Activated CD4-positive, alpha-beta T cell treated with anti-CD3 and anti-CD28 coated beads, Interleukin-2, amount 10 ng/mL, durations not matched to agents 7 days and 5 days (primary cell): ENCODE data around the gene ACER1. TPM values are rescaled to one million over a fixed set of nuclear protein-coding genes. Genes with fewer than 3 reads are reported as not detected.

ENCODE experiments used
- CTCF ChIA-PET: fragments of 350-600 bp; sonication (Branson Sonifier 250); formaldehyde crosslinking; loops from one replicate; lab custom pipeline; 2021; ENCODE audit warnings: antibody characterized with exemption; lab: Charles Lee
- POLR2A ChIA-PET: fragments of 350-600 bp; sonication (Branson Sonifier 250); formaldehyde crosslinking; loops from one replicate; lab custom pipeline; 2021; ENCODE audit warnings: antibody characterized with exemption; lab: Charles Lee
- DNase-seq: peaks from one replicate; pipeline ENCODE4 v3.0.0-alpha.2; 2020
- H3K27ac Mint-ChIP-seq: one replicate; pipeline ENCODE4 v1.8.0; 2021; ENCODE audit warnings: mild to moderate bottlenecking, moderate library complexity, mixed read lengths
- H3K27me3 Mint-ChIP-seq: one replicate; pipeline ENCODE4 v1.8.0; 2021; ENCODE audit warnings: mixed read lengths
- H3K36me3 Mint-ChIP-seq: one replicate; pipeline ENCODE4 v1.8.0; 2021; ENCODE audit warnings: low read depth, mixed read lengths
- H3K4me1 Mint-ChIP-seq: one replicate; pipeline ENCODE4 v1.8.0; 2021; ENCODE audit warnings: mixed read lengths
- H3K4me3 Mint-ChIP-seq: one replicate; pipeline ENCODE4 v1.8.0; 2021; ENCODE audit warnings: mild to moderate bottlenecking, moderate library complexity, mixed read lengths
- H3K9me3 Mint-ChIP-seq: one replicate; pipeline ENCODE4 v1.8.0; 2021; ENCODE audit warnings: mixed read lengths
- total RNA-seq, 2 experiments: library from RNA; stranded (reverse); gene quantifications; one replicate each; pipeline ENCODE4 v1.2.3, GENCODE V29; 2021

ACER1 gene
- total RNA-seq, 2 experiments from 2014 or later, result 0.81 to 0.82 TPM

- ChIA-PET POLR2A (no interaction called here), CTCF (no interaction called here)
- peaks cover 15% of the 10 kb centered on the region for H3K4me1 Mint-ChIP-seq
These were observed 63.2 kb downstream of the ACER1 start for GRCh38 chr19:6270076-6270745.

GRCh38 chr19:6269101-6269886 is 64.1 kb downstream of the ACER1 start:
- Mint-ChIP-seq H3K36me3 (peaks cover 15% of the 10 kb centered on the region), H3K4me3 (no peak overlapping the region), H3K9me3 (no peaks in the 10 kb centered on the region), H3K27me3 (no peaks in the 10 kb centered on the region), H3K27ac (no peak overlapping the region), H3K4me1 (peaks cover 15% of the 10 kb centered on the region)
- ChIA-PET POLR2A (no interaction called here), CTCF (no interaction called here)
- DNase-seq, result no peak

More at GRCh38 chr19:6270076-6270745, 63.2 kb downstream of the ACER1 start:
- H3K4me3 Mint-ChIP-seq, result no peak overlapping the region
- H3K36me3 Mint-ChIP-seq, result peaks cover 15% of the 10 kb centered on the region
- H3K9me3 Mint-ChIP-seq, result no peaks in the 10 kb centered on the region
- H3K27me3 Mint-ChIP-seq, result no peaks in the 10 kb centered on the region
- DNase-seq, result no peak
- no peak overlapping the region for H3K27ac Mint-ChIP-seq

GRCh38 chr19:6268382-6268771 is 65.0 kb downstream of the ACER1 start:
- DNase-seq, result no peak
- no peaks in the 10 kb centered on the region for H3K27me3 Mint-ChIP-seq
- H3K4me1 Mint-ChIP-seq, result peaks cover 12% of the 10 kb centered on the region
- ChIA-PET POLR2A (no interaction called here), CTCF (interaction anchor here (0.5 kb wide), 1 partner anchor 1531 kb away, joined by 3 read pairs; no protein-coding TSS in a partner anchor)
- H3K27ac Mint-ChIP-seq, result peak overlapping the region; percentile 48
- H3K36me3 Mint-ChIP-seq, result peaks cover 17% of the 10 kb centered on the region
- no peaks in the 10 kb centered on the region for H3K9me3 Mint-ChIP-seq
- no peak overlapping the region for H3K4me3 Mint-ChIP-seq

GRCh38 chr19:6267552-6268381 is 65.6 kb downstream of the ACER1 start:
- POLR2A ChIA-PET, result no interaction called here
- peak overlapping the region; percentile 48 for H3K27ac Mint-ChIP-seq
- CTCF ChIA-PET, result interaction anchor here (0.5 to 1.6 kb wide), 2 partner anchors 8 to 1532 kb away, joined by 3 to 4 read pairs; no protein-coding TSS in a partner anchor
- no peaks in the 10 kb centered on the region for H3K27me3 Mint-ChIP-seq
- H3K4me1 Mint-ChIP-seq, result peaks cover 12% of the 10 kb centered on the region
- H3K9me3 Mint-ChIP-seq, result no peaks in the 10 kb centered on the region
- peaks cover 19% of the 10 kb centered on the region for H3K36me3 Mint-ChIP-seq
- H3K4me3 Mint-ChIP-seq, result no peak overlapping the region
- DNase-seq, result no peak

- no peak for DNase-seq
- no peak overlapping the region for H3K27ac Mint-ChIP-seq
- CTCF ChIA-PET, result no interaction called here
- no peak overlapping the region for H3K4me3 Mint-ChIP-seq
- H3K9me3 Mint-ChIP-seq, result no peaks in the 10 kb centered on the region
- H3K36me3 Mint-ChIP-seq, result peaks cover 22% of the 10 kb centered on the region
- peaks cover 15% of the 10 kb centered on the region for H3K4me1 Mint-ChIP-seq
- POLR2A ChIA-PET, result interaction anchor here (0.7 kb wide), 1 partner anchor 25 kb away, joined by 7 read pairs; no protein-coding TSS in a partner anchor
- no peaks in the 10 kb centered on the region for H3K27me3 Mint-ChIP-seq
These were observed 68.6 kb downstream of the ACER1 start for GRCh38 chr19:6264803-6265202.

- Mint-ChIP-seq H3K4me3 (no peak overlapping the region), H3K27ac (no peak overlapping the region), H3K36me3 (peaks cover 23% of the 10 kb centered on the region), H3K4me1 (peaks cover 15% of the 10 kb centered on the region), H3K9me3 (no peaks in the 10 kb centered on the region), H3K27me3 (no peaks in the 10 kb centered on the region)
- ChIA-PET POLR2A (no interaction called here), CTCF (interaction anchor here (0.7 kb wide), 1 partner anchor 104 kb away, joined by 3 read pairs; no protein-coding TSS in a partner anchor)
- DNase-seq, result no peak
These were observed 69.5 kb downstream of the ACER1 start for GRCh38 chr19:6263735-6264444.

- no peak overlapping the region for H3K27ac Mint-ChIP-seq
- H3K27me3 Mint-ChIP-seq, result no peaks in the 10 kb centered on the region
- DNase-seq, result no peak
- no peak overlapping the region for H3K4me3 Mint-ChIP-seq
- H3K36me3 Mint-ChIP-seq, result peaks cover 19% of the 10 kb centered on the region
- POLR2A ChIA-PET, result no interaction called here
- H3K4me1 Mint-ChIP-seq, result peaks cover 15% of the 10 kb centered on the region
- H3K9me3 Mint-ChIP-seq, result no peaks in the 10 kb centered on the region
- CTCF ChIA-PET, result interaction anchor here (0.6 to 0.7 kb wide), 2 partner anchors 103 to 181 kb away, joined by 3 read pairs; no protein-coding TSS in a partner anchor
These were observed 70.1 kb downstream of the ACER1 start for GRCh38 chr19:6263306-6263705.

- POLR2A ChIA-PET, result no interaction called here
- peak overlapping the region; percentile 72 for H3K27ac Mint-ChIP-seq
- H3K4me3 Mint-ChIP-seq, result no peak overlapping the region
- CTCF ChIA-PET, result interaction anchor here (0.6 to 1.5 kb wide), 2 partner anchors 44 to 180 kb away, joined by 3 read pairs; no protein-coding TSS in a partner anchor
- peaks cover 15% of the 10 kb centered on the region for H3K36me3 Mint-ChIP-seq
- H3K4me1 Mint-ChIP-seq, result peaks cover 15% of the 10 kb centered on the region
- no peak for DNase-seq
- H3K27me3 Mint-ChIP-seq, result no peaks in the 10 kb centered on the region
- H3K9me3 Mint-ChIP-seq, result no peaks in the 10 kb centered on the region
These were observed 70.9 kb downstream of the ACER1 start for GRCh38 chr19:6262519-6262918.

- no peaks in the 10 kb centered on the region for H3K9me3 Mint-ChIP-seq
- no peak for DNase-seq
- peaks cover 15% of the 10 kb centered on the region for H3K4me1 Mint-ChIP-seq
- no peak overlapping the region for H3K27ac Mint-ChIP-seq
- ChIA-PET POLR2A (no interaction called here), CTCF (interaction anchor here (1.5 to 2.0 kb wide), 2 partner anchors 15 to 43 kb away, joined by 3 to 5 read pairs; no protein-coding TSS in a partner anchor)
- peaks cover 15% of the 10 kb centered on the region for H3K36me3 Mint-ChIP-seq
- no peak overlapping the region for H3K4me3 Mint-ChIP-seq
- no peaks in the 10 kb centered on the region for H3K27me3 Mint-ChIP-seq
These were observed 71.5 kb downstream of the ACER1 start for GRCh38 chr19:6261883-6262282.

GRCh38 chr19:6260912-6261650 is 72.3 kb downstream of the ACER1 start:
- H3K4me3 Mint-ChIP-seq, result no peak overlapping the region
- H3K27ac Mint-ChIP-seq, result no peak overlapping the region
- H3K27me3 Mint-ChIP-seq, result no peaks in the 10 kb centered on the region
- peaks cover 13% of the 10 kb centered on the region for H3K36me3 Mint-ChIP-seq
- POLR2A ChIA-PET, result no interaction called here
- no peaks in the 10 kb centered on the region for H3K9me3 Mint-ChIP-seq
- peak; percentile 35 for DNase-seq
- CTCF ChIA-PET, result interaction anchor here (0.5 to 2.0 kb wide), 5 partner anchors 9 to 97 kb away, joined by 3 to 5 read pairs (median 3); no protein-coding TSS in a partner anchor
- peaks cover 15% of the 10 kb centered on the region for H3K4me1 Mint-ChIP-seq

- Mint-ChIP-seq H3K27me3 (no peaks in the 10 kb centered on the region), H3K4me1 (peaks cover 15% of the 10 kb centered on the region), H3K4me3 (no peak overlapping the region), H3K27ac (no peak overlapping the region), H3K36me3 (peaks cover 16% of the 10 kb centered on the region), H3K9me3 (no peaks in the 10 kb centered on the region)
- CTCF ChIA-PET, result interaction anchor here (1.3 to 2.0 kb wide), 2 partner anchors 13 to 17 kb away, joined by 3 to 5 read pairs; no protein-coding TSS in a partner anchor
- DNase-seq, result no peak
- POLR2A ChIA-PET, result no interaction called here
These were observed 73.0 kb downstream of the ACER1 start for GRCh38 chr19:6260376-6260775.
